ENCODE data around the gene EHBP1. TPM values are rescaled to one million over a fixed set of nuclear protein-coding genes. Genes with fewer than 3 reads are reported as not detected.
"Not testable (repeated sequence)": the region's sequence is repeated elsewhere in the genome, so short reads cannot be mapped to it uniquely, and the experiment has no call there.

Gene EHBP1
- total RNA-seq, 1 experiment from 2014 or later = 14.3 TPM

GRCh38 chr2:63056107-63057050 is 350.9 kb downstream of the EHBP1 start:
- Histone ChIP-seq H3K27me3 (peaks cover under 1% of the 10 kb centered on the region), H3K4me3 (no peak overlapping the region), H3K9me3 (no peaks in the 10 kb centered on the region), H3K36me3 (no peaks in the 10 kb centered on the region)
- DNase-seq = no peak

DNA sequence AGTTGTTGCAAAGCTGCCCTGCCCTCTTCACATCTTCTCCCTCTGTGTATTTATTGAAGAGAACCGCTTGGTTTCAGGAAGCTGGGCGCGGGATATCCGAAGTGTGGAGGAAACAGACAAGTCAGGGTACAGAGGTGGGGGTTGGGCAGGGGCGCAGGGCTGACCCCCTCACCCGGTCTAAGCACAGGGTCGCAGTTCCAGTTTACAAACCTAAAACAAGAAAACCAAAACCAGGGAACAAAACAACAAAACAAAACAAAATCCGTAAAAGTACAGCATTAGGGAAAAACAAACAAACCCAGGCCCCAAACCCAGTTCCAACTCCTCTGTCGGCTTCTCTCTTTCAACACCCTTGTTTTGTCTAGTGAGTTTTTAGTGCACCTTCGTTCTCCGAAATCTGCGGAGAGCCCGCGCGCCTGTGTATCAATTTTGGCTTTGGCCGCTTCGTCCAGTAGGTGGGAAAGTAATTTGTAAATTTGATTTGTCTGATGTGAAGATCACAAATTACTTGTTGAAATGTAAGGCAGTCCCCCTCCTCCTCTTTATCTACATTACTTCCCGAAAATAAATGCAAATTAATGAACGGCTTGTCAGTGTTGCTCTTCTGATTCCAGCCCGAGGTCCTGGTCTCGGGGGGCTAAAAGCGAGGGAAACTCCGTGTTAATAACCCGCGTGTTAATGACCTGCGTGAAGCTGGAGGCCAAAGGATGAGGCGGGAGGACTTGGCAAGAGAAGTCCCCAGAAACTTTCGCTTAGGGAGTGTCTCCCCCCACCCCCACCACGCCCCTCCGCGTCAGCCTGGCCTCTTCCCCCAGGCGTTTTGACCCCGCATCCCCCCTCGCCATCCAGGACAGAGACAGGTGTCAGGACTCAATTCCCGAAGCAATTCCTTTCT is 352.0 kb downstream of the EHBP1 start:
- no peaks in the 10 kb centered on the region for H3K36me3 ChIP-seq
- H3K9me3 ChIP-seq = no peaks in the 10 kb centered on the region
- H3K4me3 ChIP-seq = no peak overlapping the region
- no peak for DNase-seq
- peaks cover 3% of the 10 kb centered on the region for H3K27me3 ChIP-seq

DNA sequence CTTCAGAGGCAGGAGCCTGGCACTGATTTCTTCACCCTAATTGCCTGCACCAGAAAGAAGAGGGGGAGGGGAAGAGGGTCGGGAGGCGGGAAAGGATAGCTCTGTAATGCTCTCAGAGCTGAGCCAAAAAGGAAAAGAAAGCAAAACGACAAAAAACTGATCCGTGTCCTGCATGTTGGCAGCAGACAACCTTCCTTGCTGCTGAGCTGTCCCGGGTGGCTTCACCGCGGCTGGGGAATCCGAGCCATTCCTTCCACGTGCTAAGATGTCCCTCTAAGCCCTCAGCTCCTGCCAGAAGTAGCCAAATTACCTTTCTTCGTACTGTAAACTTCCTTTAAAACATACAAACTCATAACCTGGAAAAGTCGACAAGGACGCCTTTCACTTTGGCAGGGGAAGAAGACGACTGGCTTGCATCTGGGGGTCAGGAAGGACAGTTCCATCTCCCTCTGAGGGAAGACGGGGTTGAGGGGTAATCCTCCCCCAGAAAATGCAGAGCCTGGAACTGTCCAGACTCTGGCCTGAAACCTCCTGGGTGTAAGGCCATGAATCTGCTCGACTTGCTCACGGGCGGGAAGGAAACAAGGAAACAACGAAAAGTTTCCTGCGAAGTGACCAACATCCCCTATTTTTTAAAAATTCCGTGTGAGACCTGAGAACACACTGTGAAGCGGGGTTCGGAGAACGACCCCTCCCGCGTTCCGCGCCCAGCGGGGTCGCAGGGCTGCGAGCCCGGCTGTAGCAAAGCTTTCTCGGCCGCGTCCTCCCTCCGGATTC is 352.8 kb downstream of the EHBP1 start:
- no peaks in the 10 kb centered on the region for H3K36me3 ChIP-seq
- peaks cover 8% of the 10 kb centered on the region for H3K27me3 ChIP-seq
- no peak for DNase-seq
- no peaks in the 10 kb centered on the region for H3K9me3 ChIP-seq
- H3K4me3 ChIP-seq = no peak overlapping the region

- Histone ChIP-seq H3K27me3 (peaks cover 12% of the 10 kb centered on the region), H3K4me3 (no peak overlapping the region), H3K9me3 (no peaks in the 10 kb centered on the region), H3K36me3 (no peaks in the 10 kb centered on the region)
- no peak for DNase-seq
These were observed 353.6 kb downstream of the EHBP1 start for GRCh38 chr2:63058921-63059792.

DNA sequence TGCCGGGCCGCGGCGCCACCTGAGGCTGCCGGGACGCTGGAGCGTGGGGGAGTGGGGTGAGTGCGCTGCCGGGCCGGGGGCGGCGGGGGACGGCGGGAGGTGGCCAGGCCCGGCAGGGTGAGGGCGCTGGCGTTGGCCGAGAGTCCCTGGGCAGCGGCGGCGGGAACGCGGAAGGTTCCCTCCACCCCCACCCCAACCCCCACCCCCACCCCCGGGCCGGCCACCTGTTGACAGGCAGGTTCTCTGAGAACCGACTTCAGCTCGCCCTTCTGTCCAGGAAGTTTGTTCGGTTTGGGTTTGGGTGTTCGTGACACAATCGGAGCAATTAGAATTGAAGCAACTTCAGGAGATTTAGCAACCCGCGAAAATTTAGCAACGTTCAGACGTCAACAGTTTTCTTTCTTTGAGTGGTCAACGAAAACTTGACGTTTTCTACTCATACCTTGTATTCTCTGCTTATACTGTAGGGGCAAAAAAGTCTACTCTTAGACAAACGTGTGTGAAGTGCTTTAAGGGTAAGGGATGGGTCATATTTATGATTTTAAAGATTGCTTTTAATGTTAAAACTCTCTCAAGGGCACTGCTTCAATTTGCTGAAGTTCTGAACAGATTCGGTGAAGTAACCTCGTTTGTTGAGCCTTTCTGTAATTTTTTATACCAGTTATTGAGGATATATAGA is 354.4 kb downstream of the EHBP1 start:
- no peaks in the 10 kb centered on the region for H3K36me3 ChIP-seq
- no peaks in the 10 kb centered on the region for H3K9me3 ChIP-seq
- H3K4me3 ChIP-seq = peak overlapping the region; percentile 29
- H3K27me3 ChIP-seq = peaks cover 13% of the 10 kb centered on the region
- no peak for DNase-seq

DNA sequence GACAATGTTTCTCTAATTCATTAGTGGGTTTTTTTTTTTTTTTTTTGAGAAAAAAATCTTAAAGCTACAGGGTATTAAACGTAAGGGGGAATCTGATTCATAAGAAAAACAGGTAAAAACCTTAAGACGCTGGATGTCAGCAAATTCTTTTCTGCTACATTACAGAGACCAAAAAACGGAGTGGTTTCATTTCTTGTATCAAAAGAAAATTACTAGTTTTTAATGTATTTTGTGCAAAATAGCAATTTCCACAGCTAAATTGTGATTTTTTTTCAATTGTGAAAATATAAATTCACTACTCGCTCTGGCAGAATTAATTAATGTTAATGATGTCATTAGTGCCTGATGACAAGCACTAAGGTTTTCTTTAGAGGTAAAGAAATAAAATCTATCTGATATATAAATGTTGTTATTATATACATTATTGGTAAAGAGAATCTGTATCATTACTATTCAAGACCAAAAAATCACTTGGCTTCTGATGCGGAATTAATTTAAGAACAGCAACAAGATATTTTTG is 355.0 kb downstream of the EHBP1 start:
- DNase-seq = no peak
- Histone ChIP-seq H3K4me3 (peak overlapping the region; percentile 29; the same call in 1 of the 2 replicates), H3K27me3 (peaks cover 19% of the 10 kb centered on the region), H3K9me3 (no peaks in the 10 kb centered on the region), H3K36me3 (no peaks in the 10 kb centered on the region)

GRCh38 chr2:63064197-63064596 is 358.7 kb downstream of the EHBP1 start:
- DNase-seq = no peak
- peaks cover 39% of the 10 kb centered on the region for H3K27me3 ChIP-seq
- H3K36me3 ChIP-seq = no peaks in the 10 kb centered on the region
- H3K4me3 ChIP-seq = no peak overlapping the region
- H3K9me3 ChIP-seq = no peaks in the 10 kb centered on the region

DNA sequence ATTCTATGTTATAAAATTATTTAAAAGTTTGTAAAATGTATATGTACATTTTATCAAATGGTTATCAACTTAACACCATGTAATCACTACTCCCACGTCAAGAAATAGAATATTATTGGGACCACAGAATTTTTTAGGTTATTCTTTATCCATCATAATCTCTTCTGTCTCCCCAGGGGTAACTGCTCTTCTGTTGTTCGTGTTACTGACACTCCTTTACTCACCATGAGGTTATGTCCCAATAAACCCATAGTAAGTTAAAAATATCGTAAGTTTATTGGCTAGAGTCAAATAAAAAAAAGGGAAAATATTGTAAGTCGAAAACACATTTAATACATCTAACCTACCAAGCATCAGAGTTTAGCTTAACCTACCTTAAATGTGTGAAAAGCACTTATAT is 359.1 kb downstream of the EHBP1 start:
- Histone ChIP-seq H3K4me3 (no peak overlapping the region), H3K36me3 (no peaks in the 10 kb centered on the region), H3K27me3 (peaks cover 39% of the 10 kb centered on the region), H3K9me3 (no peaks in the 10 kb centered on the region)
- DNase-seq = no peak

DNA sequence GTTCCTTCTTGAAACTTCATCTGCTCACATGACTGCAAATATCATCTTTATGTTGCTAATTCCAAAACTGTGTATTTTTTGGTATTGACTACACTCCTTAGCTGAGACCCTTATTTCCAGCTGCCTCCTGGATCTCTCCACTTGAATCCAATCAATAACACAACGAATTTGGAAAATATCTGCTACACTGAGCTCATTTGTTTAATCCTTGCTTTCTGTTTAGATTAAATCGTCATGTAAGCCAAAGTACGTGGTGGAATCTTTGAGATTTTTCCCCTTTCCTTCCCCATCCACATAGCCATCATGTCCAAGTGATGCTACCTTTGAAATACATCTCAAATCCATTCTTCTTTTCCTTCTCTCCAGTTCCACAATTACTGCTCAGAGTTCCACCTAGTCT is 360.8 kb downstream of the EHBP1 start:
- Histone ChIP-seq H3K27me3 (peaks cover 39% of the 10 kb centered on the region), H3K4me3 (no peak overlapping the region), H3K9me3 (no peaks in the 10 kb centered on the region), H3K36me3 (no peaks in the 10 kb centered on the region)
- DNase-seq = no peak

DNA sequence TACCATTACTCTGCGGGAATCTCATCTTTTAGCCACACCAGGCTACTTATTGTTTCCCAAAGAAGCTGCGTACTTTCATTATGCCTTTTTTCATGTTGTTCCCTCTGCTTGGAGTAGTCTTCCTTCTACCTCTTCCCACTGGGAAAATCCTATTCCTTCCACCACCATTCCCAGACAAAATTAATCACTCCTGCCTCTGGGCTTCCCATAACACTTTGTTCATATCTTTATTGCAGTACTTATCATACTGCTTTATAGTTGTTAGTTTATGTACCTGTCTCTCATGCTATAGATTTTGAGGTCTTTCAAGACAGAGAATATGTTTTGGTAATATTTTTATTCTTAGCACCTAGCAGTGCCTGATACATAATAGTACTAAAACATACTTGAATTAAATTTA is 361.3 kb downstream of the EHBP1 start:
- DNase-seq = no peak
- Histone ChIP-seq H3K36me3 (no peaks in the 10 kb centered on the region), H3K4me3 (no peak overlapping the region), H3K9me3 (no peaks in the 10 kb centered on the region), H3K27me3 (peaks cover 36% of the 10 kb centered on the region)

DNA sequence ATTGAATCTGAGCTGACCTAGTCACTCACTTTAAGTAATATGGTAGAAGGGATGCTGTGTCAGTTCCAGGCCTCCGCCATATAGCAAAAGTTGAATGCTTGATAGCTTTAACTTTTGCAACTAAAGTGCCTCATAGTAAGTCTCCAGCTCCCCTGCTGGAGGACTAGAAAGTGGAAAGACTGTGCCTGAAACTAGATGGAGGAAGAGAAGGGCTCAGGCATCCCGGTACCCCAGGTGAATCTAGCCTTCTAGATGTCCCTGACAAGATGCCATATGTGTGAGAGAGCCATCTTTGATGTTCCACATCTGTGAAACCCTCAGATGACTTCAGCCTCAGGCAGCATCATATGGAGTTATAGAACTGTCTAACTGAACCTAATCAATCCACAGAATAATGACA is 366.2 kb downstream of the EHBP1 start:
- no peak for DNase-seq
- no peak overlapping the region for H3K4me3 ChIP-seq
- no peaks in the 10 kb centered on the region for H3K9me3 ChIP-seq
- no peaks in the 10 kb centered on the region for H3K36me3 ChIP-seq
- peaks cover 10% of the 10 kb centered on the region for H3K27me3 ChIP-seq

GRCh38 chr2:63073994-63074393 is 368.5 kb downstream of the EHBP1 start:
- Histone ChIP-seq H3K27me3 (no peaks in the 10 kb centered on the region; the same call in 1 of the 2 replicates), H3K9me3 (no peaks in the 10 kb centered on the region), H3K4me3 (no peak overlapping the region), H3K36me3 (no peaks in the 10 kb centered on the region)
- DNase-seq = no peak

DNA sequence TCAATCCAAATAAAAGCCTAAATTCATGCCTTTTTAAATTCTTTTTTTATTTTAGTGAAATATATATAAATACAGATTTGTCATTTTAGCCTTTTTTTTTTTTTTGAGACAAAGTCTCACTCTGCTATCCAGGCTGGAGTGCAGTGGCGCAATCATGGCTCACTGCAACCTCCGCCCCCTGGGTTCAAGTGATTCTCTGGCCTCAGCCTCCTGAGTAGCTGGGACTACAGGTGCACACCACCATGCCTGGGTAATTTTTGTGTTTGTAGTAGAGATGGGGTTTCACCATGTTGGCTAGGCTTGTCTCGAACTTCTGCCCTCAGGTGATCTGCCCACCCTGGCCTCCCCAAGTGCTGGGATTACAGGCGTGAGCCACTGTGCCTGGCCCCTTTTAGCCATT is 368.9 kb downstream of the EHBP1 start:
- H3K36me3 ChIP-seq, H3K4me3 ChIP-seq, H3K27me3 ChIP-seq, DNase-seq, H3K9me3 ChIP-seq: not testable (repeated sequence)

- H3K4me3 ChIP-seq = no peak overlapping the region
- no peaks in the 10 kb centered on the region for H3K9me3 ChIP-seq
- no peaks in the 10 kb centered on the region; the same call in 1 of the 2 replicates for H3K27me3 ChIP-seq
- no peaks in the 10 kb centered on the region for H3K36me3 ChIP-seq
- no peak for DNase-seq
These were observed 373.5 kb downstream of the EHBP1 start for GRCh38 chr2:63078852-63079606.
